PC-3 (cell line): Measurements from ENCODE around the gene IFNL1. TPM values are rescaled to one million over a fixed set of nuclear protein-coding genes. Genes with fewer than 3 reads are reported as not detected.

Source experiments
- ATAC-seq: fragments of 200-7000 bp; cut with Tn5 transposase; 2 replicates; pipeline ENCODE4 v1.9.1; 2020; ENCODE audit warnings: mild to moderate bottlenecking, moderate library complexity
- BruUV-seq: library from RNA; stranded (reverse); fragments of 400-500 nt; replicated peaks from 2 replicates; lab custom pipeline; 2021; lab: Mats Ljungman, UMichigan
- CTCF ChIA-PET: fragments of 300-600 bp; sonication (Branson Sonifier 250); formaldehyde crosslinking; loops from one replicate; lab custom pipeline; 2022; ENCODE audit warnings: antibody characterized with exemption; lab: Charles Lee
- POLR2A ChIA-PET: fragments of 300-600 bp; sonication (Branson Sonifier 250); formaldehyde crosslinking; loops from one replicate; lab custom pipeline; 2022; ENCODE audit warnings: antibody characterized with exemption; ENCODE audit not compliant: unreplicated experiment; lab: Charles Lee
- DNase-seq: peaks from one replicate; pipeline ENCODE4 v3.0.0-alpha.2; 2015
- H2AFZ ChIP-seq: fragments of 300-600 bp; sonication (generic); 2 replicates; pipeline ENCODE4 v1.6.0; 2016; ENCODE audit warnings: antibody characterized with exemption, low read length
- H3F3A ChIP-seq: fragments of 300-600 bp; sonication (generic); one replicate; pipeline ENCODE4 v1.6.0; 2017; ENCODE audit warnings: antibody characterized with exemption, low read length, control low read depth, mild to moderate bottlenecking; ENCODE audit not compliant: unreplicated experiment
- H3K27ac ChIP-seq: fragments of 300-600 bp; sonication (generic); 2 replicates; pipeline ENCODE4 v1.5.1; 2016; ENCODE audit warnings: mild to moderate bottlenecking, low read length
- H3K27me3 ChIP-seq: fragments of 300-600 bp; sonication (generic); 2 replicates; pipeline ENCODE4 v1.6.1; 2016; ENCODE audit warnings: low read length, mixed read lengths
- H3K36me3 ChIP-seq: fragments of 300-600 bp; sonication (generic); 2 replicates; pipeline ENCODE4 v1.6.1; 2016; ENCODE audit warnings: low read depth, mixed run types, low read length, mixed read lengths
- H3K4me1 ChIP-seq: fragments of 300-600 bp; sonication (generic); 2 replicates; pipeline ENCODE4 v1.5.1; 2016; ENCODE audit warnings: low read length; ENCODE audit not compliant: insufficient read depth
- H3K4me2 ChIP-seq: fragments of 300-600 bp; sonication (generic); 2 replicates; pipeline ENCODE4 v1.6.0; 2016; ENCODE audit warnings: low read length
- H3K4me3 ChIP-seq: fragments of 300-600 bp; sonication (generic); 2 replicates; pipeline ENCODE4 v1.5.1; 2016; ENCODE audit warnings: mild to moderate bottlenecking, low read length, mixed read lengths
- H3K79me2 ChIP-seq: fragments of 300-600 bp; sonication (generic); 2 replicates; pipeline ENCODE4 v1.6.1; 2017; ENCODE audit warnings: low read length, mixed read lengths
- H3K9ac ChIP-seq: fragments of 300-600 bp; sonication (generic); 2 replicates; pipeline ENCODE4 v1.6.0; 2016; ENCODE audit warnings: mild to moderate bottlenecking, low read length
- H3K9me2 ChIP-seq: fragments of 300-600 bp; sonication (generic); replicated peaks from 2 replicates; pipeline ENCODE4 v1.6.1; 2016; ENCODE audit warnings: mixed run types, low read length, mixed read lengths
- H3K9me3 ChIP-seq: fragments of 300-600 bp; sonication (generic); 2 replicates; pipeline ENCODE4 v1.6.1; 2016; ENCODE audit warnings: low read length, mixed read lengths
- H4K20me1 ChIP-seq: fragments of 300-600 bp; sonication (generic); 2 replicates; pipeline ENCODE4 v1.6.1; 2016; ENCODE audit warnings: low read length, mixed read lengths
- EZH2 ChIP-seq: fragments of 300-600 bp; sonication (generic); IDR thresholded peaks from one replicate; pipeline ENCODE4 v1.6.1; 2017; ENCODE audit warnings: antibody characterized with exemption, mild to moderate bottlenecking, low read length; ENCODE audit not compliant: unreplicated experiment
- EZH2phosphoT487 ChIP-seq: fragments of 300-600 bp; sonication (generic); IDR thresholded peaks from 2 replicates; pipeline ENCODE4 v1.6.1; 2018; ENCODE audit warnings: mild to moderate bottlenecking, antibody characterized with exemption, low read length, borderline replicate concordance
- intact Hi-C: fragments of 100-400 bp; cut with micrococcal nuclease; formaldehyde crosslinking; loops from 2 replicates; pipeline ENCODE4 v1.9.0; 2023
- total RNA-seq: library from RNA; depleted of rRNA; stranded (reverse); fragments of >200 nt; gene quantifications from 2 replicates; pipeline ENCODE4 v1.2.3, GENCODE V29; 2014
- TF ChIP-seq, protein P1 (sequence below): fragments of 300-600 bp; sonication (generic); conservative IDR thresholded peaks from 2 replicates; pipeline ENCODE4 v1.5.1; 2017; ENCODE audit warnings: antibody characterized with exemption, low read depth, mild to moderate bottlenecking, low read length

IFNL1 gene
- total RNA-seq, 1 experiment from 2014 or later, result not detected

- no peaks in the 10 kb centered on the region for H3F3A ChIP-seq
- H3K9me3 ChIP-seq, result no peaks in the 10 kb centered on the region
- H3K9me2 ChIP-seq, result no peaks in the 10 kb centered on the region
- H3K9ac ChIP-seq, result no peak overlapping the region
- H3K27me3 ChIP-seq, result no peaks in the 10 kb centered on the region
- no peaks in the 10 kb centered on the region for H3K36me3 ChIP-seq
- no peak overlapping the region for H3K27ac ChIP-seq
- H3K4me3 ChIP-seq, result no peak overlapping the region
- intact Hi-C loops, result no loop called here
- H3K4me2 ChIP-seq, result no peak overlapping the region
- TF ChIP-seq EZH2, result no peak
- no peak for TF ChIP-seq EZH2phosphoT487
- TF ChIP-seq, protein P1, sequence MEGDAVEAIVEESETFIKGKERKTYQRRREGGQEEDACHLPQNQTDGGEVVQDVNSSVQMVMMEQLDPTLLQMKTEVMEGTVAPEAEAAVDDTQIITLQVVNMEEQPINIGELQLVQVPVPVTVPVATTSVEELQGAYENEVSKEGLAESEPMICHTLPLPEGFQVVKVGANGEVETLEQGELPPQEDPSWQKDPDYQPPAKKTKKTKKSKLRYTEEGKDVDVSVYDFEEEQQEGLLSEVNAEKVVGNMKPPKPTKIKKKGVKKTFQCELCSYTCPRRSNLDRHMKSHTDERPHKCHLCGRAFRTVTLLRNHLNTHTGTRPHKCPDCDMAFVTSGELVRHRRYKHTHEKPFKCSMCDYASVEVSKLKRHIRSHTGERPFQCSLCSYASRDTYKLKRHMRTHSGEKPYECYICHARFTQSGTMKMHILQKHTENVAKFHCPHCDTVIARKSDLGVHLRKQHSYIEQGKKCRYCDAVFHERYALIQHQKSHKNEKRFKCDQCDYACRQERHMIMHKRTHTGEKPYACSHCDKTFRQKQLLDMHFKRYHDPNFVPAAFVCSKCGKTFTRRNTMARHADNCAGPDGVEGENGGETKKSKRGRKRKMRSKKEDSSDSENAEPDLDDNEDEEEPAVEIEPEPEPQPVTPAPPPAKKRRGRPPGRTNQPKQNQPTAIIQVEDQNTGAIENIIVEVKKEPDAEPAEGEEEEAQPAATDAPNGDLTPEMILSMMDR, result no peak
- POLR2A ChIA-PET, result no interaction called here
- CTCF ChIA-PET, result no interaction called here
- no peak overlapping the region for H2AFZ ChIP-seq
- H3K4me1 ChIP-seq, result no peaks in the 10 kb centered on the region
- ATAC-seq (no peak), DNase-seq (no peak)
- H4K20me1 ChIP-seq, result no peaks in the 10 kb centered on the region
- H3K79me2 ChIP-seq, result no peaks in the 10 kb centered on the region
- no TSS peak for BruUV-seq
Measured at GRCh38 chr19:39251846-39252245, 44.4 kb upstream of the IFNL1 start.

DNA sequence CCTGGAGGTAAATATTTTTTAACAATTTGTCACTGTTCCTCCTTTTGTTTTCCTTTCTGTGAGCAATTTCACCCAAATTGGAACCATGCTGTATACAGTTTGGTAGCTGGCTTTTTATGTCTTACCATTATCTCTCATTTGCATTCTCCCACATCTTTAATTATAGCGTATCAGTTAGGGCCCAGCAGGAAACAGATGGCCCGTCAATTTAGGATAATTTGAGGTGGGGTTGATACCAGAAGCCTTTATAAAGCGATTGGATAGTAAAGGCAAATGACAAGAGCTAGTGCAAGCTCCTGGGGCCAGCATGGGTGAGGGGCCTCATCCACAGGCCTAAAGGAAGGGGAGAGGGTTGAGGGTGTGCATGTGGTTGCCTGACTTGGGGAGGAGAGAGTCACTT, 43.7 kb upstream of the IFNL1 start:
- H3K9me2 ChIP-seq, result no peaks in the 10 kb centered on the region
- ChIA-PET CTCF (no interaction called here), POLR2A (no interaction called here)
- H3K4me1 ChIP-seq, result no peaks in the 10 kb centered on the region
- intact Hi-C loops, result no loop called here
- H3K36me3 ChIP-seq, result no peaks in the 10 kb centered on the region
- no peak overlapping the region for H3K4me2 ChIP-seq
- H3K27ac ChIP-seq, result no peak overlapping the region
- H4K20me1 ChIP-seq, result no peaks in the 10 kb centered on the region
- no TSS peak for BruUV-seq
- no peaks in the 10 kb centered on the region for H3F3A ChIP-seq
- no peak overlapping the region for H3K9ac ChIP-seq
- no peaks in the 10 kb centered on the region for H3K27me3 ChIP-seq
- TF ChIP-seq EZH2 (no peak), EZH2phosphoT487 (no peak)
- TF ChIP-seq, protein P1, result no peak
- H3K4me3 ChIP-seq, result no peak overlapping the region
- ATAC-seq, result no peak
- H3K9me3 ChIP-seq, result no peaks in the 10 kb centered on the region
- no peak for DNase-seq
- no peak overlapping the region for H2AFZ ChIP-seq
- H3K79me2 ChIP-seq, result no peaks in the 10 kb centered on the region

- intact Hi-C loops, result no loop called here
- H3K4me3 ChIP-seq, result no peak overlapping the region
- no peaks in the 10 kb centered on the region for H3K9me3 ChIP-seq
- no peaks in the 10 kb centered on the region for H3K9me2 ChIP-seq
- no peaks in the 10 kb centered on the region for H3K4me1 ChIP-seq
- ATAC-seq (no peak), DNase-seq (no peak)
- no peaks in the 10 kb centered on the region for H3K79me2 ChIP-seq
- no peak overlapping the region for H2AFZ ChIP-seq
- TF ChIP-seq EZH2 (no peak), EZH2phosphoT487 (no peak)
- TF ChIP-seq, protein P1, result no peak
- H3K27me3 ChIP-seq, result no peaks in the 10 kb centered on the region
- CTCF ChIA-PET, result no interaction called here
- no peak overlapping the region for H3K9ac ChIP-seq
- no peaks in the 10 kb centered on the region for H3F3A ChIP-seq
- H4K20me1 ChIP-seq, result no peaks in the 10 kb centered on the region
- no peak overlapping the region for H3K27ac ChIP-seq
- BruUV-seq, result no TSS peak
- H3K36me3 ChIP-seq, result no peaks in the 10 kb centered on the region
- no peak overlapping the region for H3K4me2 ChIP-seq
- POLR2A ChIA-PET, result no interaction called here
Measured at GRCh38 chr19:39253374-39254149, 42.6 kb upstream of the IFNL1 start.
